ENCODE results near the gene PARVB.

The PARVB gene

DNA sequence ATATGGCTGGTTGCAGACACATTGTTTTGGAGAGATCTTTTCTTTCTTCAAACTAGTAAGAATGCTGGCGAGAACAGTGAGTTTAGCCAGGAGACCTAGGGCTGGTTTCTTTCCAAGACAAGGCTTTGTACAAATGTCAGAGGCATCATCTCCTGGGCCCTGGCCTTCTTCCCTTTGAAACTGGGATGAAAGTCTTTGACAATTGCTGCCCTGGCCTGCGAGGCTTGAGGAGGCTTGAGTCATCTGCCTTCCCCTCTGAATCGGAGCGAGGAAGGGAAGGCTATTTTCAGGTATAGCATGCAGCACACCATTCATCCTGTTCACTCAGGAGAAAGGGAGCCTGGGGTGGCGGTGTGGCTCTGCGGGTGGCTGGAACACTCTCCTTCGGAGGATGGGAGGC is 135.1 kb downstream of the PARVB start:
- no peak overlapping the region for H2AFZ ChIP-seq (ENCODE audit: low read depth, low read length)
- H3K9me3 ChIP-seq (ENCODE audit: insufficient read depth, low read length) = no peaks in the 10 kb centered on the region
- H3K27ac ChIP-seq (ENCODE audit: low read length) = no peak overlapping the region
- no peaks in the 10 kb centered on the region for H4K20me1 ChIP-seq (ENCODE audit: insufficient read depth, low read length)
- H3K4me2 ChIP-seq (ENCODE audit: low read length) = no peak overlapping the region
- no peak overlapping the region for H3K9ac ChIP-seq (ENCODE audit: low read length)
- peaks cover 17% of the 10 kb centered on the region for H3K36me3 ChIP-seq (replicated peaks; ENCODE audit: low read depth, low read length)
- no peaks in the 10 kb centered on the region for H3K79me2 ChIP-seq (ENCODE audit: low read length)
- H3K27me3 ChIP-seq (ENCODE audit: low read depth, low read length) = no peaks in the 10 kb centered on the region
- H3K4me1 ChIP-seq (ENCODE audit: low read length) = no peaks in the 10 kb centered on the region
- no peak for TF ChIP-seq EZH2phosphoT487 (IDR thresholded peaks at IDR 0.05; ENCODE audit: low read depth)
- TF ChIP-seq, protein P1, sequence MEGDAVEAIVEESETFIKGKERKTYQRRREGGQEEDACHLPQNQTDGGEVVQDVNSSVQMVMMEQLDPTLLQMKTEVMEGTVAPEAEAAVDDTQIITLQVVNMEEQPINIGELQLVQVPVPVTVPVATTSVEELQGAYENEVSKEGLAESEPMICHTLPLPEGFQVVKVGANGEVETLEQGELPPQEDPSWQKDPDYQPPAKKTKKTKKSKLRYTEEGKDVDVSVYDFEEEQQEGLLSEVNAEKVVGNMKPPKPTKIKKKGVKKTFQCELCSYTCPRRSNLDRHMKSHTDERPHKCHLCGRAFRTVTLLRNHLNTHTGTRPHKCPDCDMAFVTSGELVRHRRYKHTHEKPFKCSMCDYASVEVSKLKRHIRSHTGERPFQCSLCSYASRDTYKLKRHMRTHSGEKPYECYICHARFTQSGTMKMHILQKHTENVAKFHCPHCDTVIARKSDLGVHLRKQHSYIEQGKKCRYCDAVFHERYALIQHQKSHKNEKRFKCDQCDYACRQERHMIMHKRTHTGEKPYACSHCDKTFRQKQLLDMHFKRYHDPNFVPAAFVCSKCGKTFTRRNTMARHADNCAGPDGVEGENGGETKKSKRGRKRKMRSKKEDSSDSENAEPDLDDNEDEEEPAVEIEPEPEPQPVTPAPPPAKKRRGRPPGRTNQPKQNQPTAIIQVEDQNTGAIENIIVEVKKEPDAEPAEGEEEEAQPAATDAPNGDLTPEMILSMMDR (IDR thresholded peaks at IDR 0.05; ENCODE audit: low read depth, low read length) = no peak
- H3K4me3 ChIP-seq (ENCODE audit: low read length) = no peak overlapping the region

DNA sequence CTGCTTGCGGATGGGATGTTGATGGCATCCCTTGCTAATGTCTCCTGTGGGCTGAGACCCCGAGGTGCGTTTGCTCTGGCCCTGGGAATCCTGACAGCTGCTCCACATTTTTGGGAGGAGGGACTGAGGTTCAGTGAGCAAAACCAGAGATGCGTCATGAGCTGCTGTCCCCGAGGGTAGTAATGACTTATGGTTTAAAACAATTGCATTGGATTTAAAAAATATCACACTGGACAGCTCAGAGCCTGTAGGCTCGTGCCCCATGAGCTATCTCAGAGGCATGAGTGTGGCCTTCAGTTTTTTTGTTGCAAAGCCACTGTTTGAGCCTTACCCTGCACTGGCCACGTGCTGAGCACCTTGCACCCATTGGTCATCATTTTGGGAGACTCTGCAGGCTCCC is 135.7 kb downstream of the PARVB start:
- H3K36me3 ChIP-seq (replicated peaks; ENCODE audit: low read depth, low read length) = peaks cover 17% of the 10 kb centered on the region
- H3K27ac ChIP-seq (ENCODE audit: low read length) = no peak overlapping the region
- no peak overlapping the region for H3K4me2 ChIP-seq (ENCODE audit: low read length)
- no peaks in the 10 kb centered on the region for H3K9me3 ChIP-seq (ENCODE audit: insufficient read depth, low read length)
- H3K9ac ChIP-seq (ENCODE audit: low read length) = no peak overlapping the region
- no peaks in the 10 kb centered on the region for H3K27me3 ChIP-seq (ENCODE audit: low read depth, low read length)
- no peaks in the 10 kb centered on the region for H4K20me1 ChIP-seq (ENCODE audit: insufficient read depth, low read length)
- TF ChIP-seq EZH2phosphoT487 (IDR thresholded peaks at IDR 0.05; ENCODE audit: low read depth) = no peak
- TF ChIP-seq, protein P1 (IDR thresholded peaks at IDR 0.05; ENCODE audit: low read depth, low read length) = no peak
- no peaks in the 10 kb centered on the region for H3K4me1 ChIP-seq (ENCODE audit: low read length)
- no peak overlapping the region for H3K4me3 ChIP-seq (ENCODE audit: low read length)
- H2AFZ ChIP-seq (ENCODE audit: low read depth, low read length) = no peak overlapping the region
- no peaks in the 10 kb centered on the region for H3K79me2 ChIP-seq (ENCODE audit: low read length)

DNA sequence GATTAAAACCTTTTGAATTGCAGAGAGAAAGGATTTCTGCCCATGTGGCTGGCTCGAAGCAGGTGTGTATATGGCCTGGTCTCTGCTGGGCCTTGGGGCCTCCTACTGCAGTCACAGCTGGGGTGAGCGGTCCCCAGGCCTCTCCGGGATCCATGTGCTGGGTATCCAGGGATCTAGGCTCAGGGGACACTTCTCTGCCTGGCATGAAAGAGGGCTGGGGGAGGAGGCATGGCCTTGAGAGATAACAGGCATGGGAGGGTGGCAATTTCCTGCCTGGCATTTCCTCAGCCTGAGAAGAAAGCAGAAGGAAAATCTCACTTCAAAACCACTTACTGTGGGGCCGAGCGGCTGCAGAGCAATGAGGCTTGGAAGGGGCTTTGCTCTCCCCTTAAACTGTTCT is 136.3 kb downstream of the PARVB start:
- H2AFZ ChIP-seq (ENCODE audit: low read depth, low read length) = no peak overlapping the region
- no peaks in the 10 kb centered on the region for H3K4me1 ChIP-seq (ENCODE audit: low read length)
- TF ChIP-seq EZH2phosphoT487 (IDR thresholded peaks at IDR 0.05; ENCODE audit: low read depth) = no peak
- TF ChIP-seq, protein P1 (IDR thresholded peaks at IDR 0.05; ENCODE audit: low read depth, low read length) = no peak
- no peaks in the 10 kb centered on the region for H3K9me3 ChIP-seq (ENCODE audit: insufficient read depth, low read length)
- no peaks in the 10 kb centered on the region for H4K20me1 ChIP-seq (ENCODE audit: insufficient read depth, low read length)
- no peak overlapping the region for H3K4me3 ChIP-seq (ENCODE audit: low read length)
- no peaks in the 10 kb centered on the region for H3K79me2 ChIP-seq (ENCODE audit: low read length)
- H3K4me2 ChIP-seq (ENCODE audit: low read length) = no peak overlapping the region
- no peak overlapping the region for H3K27ac ChIP-seq (ENCODE audit: low read length)
- no peak overlapping the region for H3K9ac ChIP-seq (ENCODE audit: low read length)
- no peaks in the 10 kb centered on the region for H3K27me3 ChIP-seq (ENCODE audit: low read depth, low read length)
- peaks cover 17% of the 10 kb centered on the region for H3K36me3 ChIP-seq (replicated peaks; ENCODE audit: low read depth, low read length)

DNA sequence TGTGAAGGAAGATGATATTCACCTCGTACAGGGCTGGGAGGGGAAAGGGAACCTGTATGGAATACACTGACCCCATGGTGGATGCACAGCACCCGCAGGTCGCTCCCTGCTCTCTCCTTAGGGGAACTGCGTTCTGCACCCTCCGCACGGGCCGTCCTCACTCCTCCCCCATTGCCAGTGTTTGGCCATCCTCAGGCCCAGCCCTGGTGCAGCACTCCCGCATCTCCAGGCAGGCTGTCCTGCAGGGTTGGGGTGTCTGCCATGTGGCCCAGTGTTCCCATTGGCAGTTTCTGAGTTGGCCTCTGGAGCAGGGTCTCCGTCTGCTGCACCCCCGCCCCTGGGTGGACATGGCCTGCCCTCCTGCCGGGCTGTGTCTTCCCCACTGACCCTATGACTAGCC is 137.6 kb downstream of the PARVB start:
- Histone ChIP-seq H4K20me1 (ENCODE audit: insufficient read depth, low read length) (no peaks in the 10 kb centered on the region), H3K9ac (ENCODE audit: low read length) (no peak overlapping the region), H3K36me3 (replicated peaks; ENCODE audit: low read depth, low read length) (peaks cover 17% of the 10 kb centered on the region), H3K4me3 (ENCODE audit: low read length) (no peak overlapping the region), H3K9me3 (ENCODE audit: insufficient read depth, low read length) (no peaks in the 10 kb centered on the region), H3K4me1 (ENCODE audit: low read length) (no peaks in the 10 kb centered on the region), H3K27me3 (ENCODE audit: low read depth, low read length) (no peaks in the 10 kb centered on the region), H2AFZ (ENCODE audit: low read depth, low read length) (no peak overlapping the region), H3K79me2 (ENCODE audit: low read length) (no peaks in the 10 kb centered on the region), H3K27ac (ENCODE audit: low read length) (no peak overlapping the region), H3K4me2 (ENCODE audit: low read length) (no peak overlapping the region)
- TF ChIP-seq EZH2phosphoT487 (IDR thresholded peaks at IDR 0.05; ENCODE audit: low read depth) = no peak
- TF ChIP-seq, protein P1 (IDR thresholded peaks at IDR 0.05; ENCODE audit: low read depth, low read length) = no peak
